Tibial nerve (tissue), 4 donors: Measurements from ENCODE around the gene PPAT.

Experiments used
- CTCF ChIP-seq, 5 experiments: fragments of 200-600 bp in 3 of 5; fragments of 450-650 bp in 2 of 5; sonication (generic) in 3 of 5; IDR thresholded peaks; one replicate each; pipeline ENCODE4 v1.5.1; 2016 to 2019; ENCODE audit warnings: antibody characterized with exemption in 5 of 5, mild to moderate bottlenecking in 3 of 5, moderate library complexity in 2 of 5
- EP300 ChIP-seq, 2 donors: sonication (generic); formaldehyde crosslinking; IDR thresholded peaks; one replicate each; pipeline ENCODE4 v1.6.1; 2017; ENCODE audit warnings: antibody characterized with exemption in 2 of 2, mild to moderate bottlenecking in 1 of 2
- POLR2A ChIP-seq, 2 donors: fragments of 450-650 bp; IDR thresholded peaks; one replicate each; pipeline ENCODE4 v1.6.1; 2017; ENCODE audit warnings: antibody characterized with exemption in 2 of 2, mild to moderate bottlenecking in 2 of 2, moderate library complexity in 2 of 2

GRCh38 chr4:56374956-56375355 is 60.5 kb downstream of the PPAT start:
- TF ChIP-seq CTCF (IDR thresholded peaks at IDR 0.05) (no peak), POLR2A (IDR thresholded peaks at IDR 0.05) (no peak), EP300 (IDR thresholded peaks at IDR 0.05) (no peak)
